Esophagus squamous epithelium (tissue), 4 donors: Measurements from ENCODE around the gene CCNL1.

Source experiments
- POLR2A ChIP-seq, 4 donors: fragments of 450-650 bp; IDR thresholded peaks; one replicate each; pipeline ENCODE4 v1.6.1; 2017; ENCODE audit warnings: antibody characterized with exemption in 4 of 4, mild to moderate bottlenecking in 4 of 4, moderate library complexity in 3 of 4
- TF ChIP-seq, protein P1 (sequence below), 6 experiments: fragments of 450-650 bp in 4 of 6; fragments of 200-600 bp in 2 of 6; sonication (generic) in 2 of 6; IDR thresholded peaks; one replicate each; pipeline ENCODE4 v1.5.1; 2016 to 2019; ENCODE audit warnings: antibody characterized with exemption in 6 of 6, mild to moderate bottlenecking in 4 of 6, moderate library complexity in 4 of 6

DNA sequence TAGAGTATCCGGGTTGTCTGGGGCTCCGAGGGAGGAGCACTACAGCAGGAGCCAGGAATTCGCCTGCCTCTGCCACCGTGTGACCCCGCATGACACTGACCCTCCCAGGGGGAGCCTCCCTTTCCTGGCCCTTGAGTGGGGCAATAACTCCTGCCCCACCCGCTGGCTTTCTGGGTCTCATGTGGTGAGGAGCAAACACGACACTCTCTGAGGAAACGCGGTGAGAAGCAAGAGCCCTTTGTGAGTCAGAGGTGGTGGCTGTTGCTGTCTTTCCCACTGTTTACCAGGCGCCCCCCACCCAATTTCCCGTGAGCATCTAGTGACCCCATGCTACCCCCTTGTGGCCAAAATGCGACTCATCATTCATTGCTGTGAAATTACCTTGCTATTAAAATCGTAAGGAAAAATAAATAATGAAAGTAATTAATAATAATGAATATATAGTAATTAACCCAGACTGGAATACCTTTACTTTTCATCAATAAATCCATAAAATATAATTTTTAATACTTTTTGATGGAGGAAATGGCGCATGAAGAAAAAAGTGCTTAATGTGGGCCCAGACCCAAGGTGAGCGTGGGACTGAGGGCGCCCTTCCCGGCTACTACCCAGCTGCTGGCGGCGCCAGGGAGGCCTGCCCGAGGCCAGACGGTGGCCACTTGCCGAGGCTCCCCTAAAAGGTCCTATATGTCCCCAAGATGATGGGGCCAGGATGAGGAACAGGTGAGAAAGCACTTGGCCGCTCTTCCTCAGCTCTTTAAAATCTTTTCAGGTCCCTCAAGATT lies 29.3 kb downstream of the CCNL1 start:
- TF ChIP-seq, protein P1, sequence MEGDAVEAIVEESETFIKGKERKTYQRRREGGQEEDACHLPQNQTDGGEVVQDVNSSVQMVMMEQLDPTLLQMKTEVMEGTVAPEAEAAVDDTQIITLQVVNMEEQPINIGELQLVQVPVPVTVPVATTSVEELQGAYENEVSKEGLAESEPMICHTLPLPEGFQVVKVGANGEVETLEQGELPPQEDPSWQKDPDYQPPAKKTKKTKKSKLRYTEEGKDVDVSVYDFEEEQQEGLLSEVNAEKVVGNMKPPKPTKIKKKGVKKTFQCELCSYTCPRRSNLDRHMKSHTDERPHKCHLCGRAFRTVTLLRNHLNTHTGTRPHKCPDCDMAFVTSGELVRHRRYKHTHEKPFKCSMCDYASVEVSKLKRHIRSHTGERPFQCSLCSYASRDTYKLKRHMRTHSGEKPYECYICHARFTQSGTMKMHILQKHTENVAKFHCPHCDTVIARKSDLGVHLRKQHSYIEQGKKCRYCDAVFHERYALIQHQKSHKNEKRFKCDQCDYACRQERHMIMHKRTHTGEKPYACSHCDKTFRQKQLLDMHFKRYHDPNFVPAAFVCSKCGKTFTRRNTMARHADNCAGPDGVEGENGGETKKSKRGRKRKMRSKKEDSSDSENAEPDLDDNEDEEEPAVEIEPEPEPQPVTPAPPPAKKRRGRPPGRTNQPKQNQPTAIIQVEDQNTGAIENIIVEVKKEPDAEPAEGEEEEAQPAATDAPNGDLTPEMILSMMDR (IDR thresholded peaks at IDR 0.05), result peak; percentile 43 to 72 (median 58)
- no peak for TF ChIP-seq POLR2A (IDR thresholded peaks at IDR 0.05)
